Endothelial cell (in vitro differentiated cells): ENCODE results near the gene PHF10. TPM values are rescaled to one million over a fixed set of nuclear protein-coding genes. Genes with fewer than 3 reads are reported as not detected.

Source experiments
- DNase-seq: peaks from one replicate; pipeline ENCODE4 v3.0.0; 2021; ENCODE audit warnings: low spot score
- H3K27ac Mint-ChIP-seq: one replicate; pipeline ENCODE4 v1.8.0; 2021; ENCODE audit warnings: mixed read lengths, inconsistent platforms; ENCODE audit not compliant: unreplicated experiment
- H3K27me3 Mint-ChIP-seq: one replicate; pipeline ENCODE4 v1.8.0; 2021; ENCODE audit warnings: mild to moderate bottlenecking, moderate library complexity, mixed read lengths, inconsistent platforms; ENCODE audit not compliant: unreplicated experiment
- H3K36me3 Mint-ChIP-seq: one replicate; pipeline ENCODE4 v1.8.0; 2021; ENCODE audit warnings: mild to moderate bottlenecking, low read depth, mixed read lengths, inconsistent platforms; ENCODE audit not compliant: unreplicated experiment
- H3K4me1 Mint-ChIP-seq: one replicate; pipeline ENCODE4 v1.8.0; 2021; ENCODE audit warnings: mild to moderate bottlenecking, mixed read lengths, inconsistent platforms; ENCODE audit not compliant: unreplicated experiment
- H3K4me3 Mint-ChIP-seq: one replicate; pipeline ENCODE4 v1.8.0; 2021; ENCODE audit warnings: mild to moderate bottlenecking, mixed read lengths, inconsistent platforms; ENCODE audit not compliant: unreplicated experiment
- H3K9me3 Mint-ChIP-seq: one replicate; pipeline ENCODE4 v1.8.0; 2021; ENCODE audit warnings: mixed read lengths, inconsistent platforms; ENCODE audit not compliant: unreplicated experiment
- total RNA-seq: library from RNA; stranded (reverse); fragmentation: NEBNext Ultra II Directional; extraction: Animal tissue kit (Norgen Biotek cat#: 25700); gene quantifications from one replicate; pipeline ENCODE4 v1.2.1, GENCODE V29; 2021; ENCODE audit not compliant: unreplicated experiment
- TF ChIP-seq, protein P1 (sequence below): fragments of 200-600 bp; sonication (generic); IDR thresholded peaks from one replicate; pipeline ENCODE4 v1.5.0; 2021; ENCODE audit warnings: antibody characterized with exemption; ENCODE audit not compliant: unreplicated experiment

Gene PHF10
- total RNA-seq, 1 donor from 2014 or later, result 33.6 TPM

DNA sequence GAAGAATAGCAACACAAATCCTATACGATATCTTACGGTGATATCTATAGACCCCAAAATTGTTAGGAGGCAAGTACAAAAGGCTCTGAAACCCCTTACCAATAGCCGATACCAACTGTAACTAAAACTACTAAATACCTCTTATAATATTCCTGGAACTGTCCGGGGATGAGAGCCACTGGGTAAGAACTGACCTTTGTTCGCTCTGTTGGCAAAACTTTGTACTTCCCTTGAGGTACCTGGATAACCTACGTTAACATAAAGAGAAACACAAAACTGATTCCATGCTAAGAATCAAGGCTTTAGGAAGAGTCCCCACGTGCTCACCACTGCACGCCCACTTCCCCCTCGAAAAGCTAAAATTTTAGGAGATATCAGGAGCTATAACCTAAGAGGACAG is 9.7 kb downstream of the PHF10 start:
- no peaks in the 10 kb centered on the region for H3K27me3 Mint-ChIP-seq
- H3K36me3 Mint-ChIP-seq, result peaks cover 5% of the 10 kb centered on the region
- no peaks in the 10 kb centered on the region for H3K4me1 Mint-ChIP-seq
- TF ChIP-seq, protein P1, sequence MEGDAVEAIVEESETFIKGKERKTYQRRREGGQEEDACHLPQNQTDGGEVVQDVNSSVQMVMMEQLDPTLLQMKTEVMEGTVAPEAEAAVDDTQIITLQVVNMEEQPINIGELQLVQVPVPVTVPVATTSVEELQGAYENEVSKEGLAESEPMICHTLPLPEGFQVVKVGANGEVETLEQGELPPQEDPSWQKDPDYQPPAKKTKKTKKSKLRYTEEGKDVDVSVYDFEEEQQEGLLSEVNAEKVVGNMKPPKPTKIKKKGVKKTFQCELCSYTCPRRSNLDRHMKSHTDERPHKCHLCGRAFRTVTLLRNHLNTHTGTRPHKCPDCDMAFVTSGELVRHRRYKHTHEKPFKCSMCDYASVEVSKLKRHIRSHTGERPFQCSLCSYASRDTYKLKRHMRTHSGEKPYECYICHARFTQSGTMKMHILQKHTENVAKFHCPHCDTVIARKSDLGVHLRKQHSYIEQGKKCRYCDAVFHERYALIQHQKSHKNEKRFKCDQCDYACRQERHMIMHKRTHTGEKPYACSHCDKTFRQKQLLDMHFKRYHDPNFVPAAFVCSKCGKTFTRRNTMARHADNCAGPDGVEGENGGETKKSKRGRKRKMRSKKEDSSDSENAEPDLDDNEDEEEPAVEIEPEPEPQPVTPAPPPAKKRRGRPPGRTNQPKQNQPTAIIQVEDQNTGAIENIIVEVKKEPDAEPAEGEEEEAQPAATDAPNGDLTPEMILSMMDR, result no peak
- H3K9me3 Mint-ChIP-seq, result no peaks in the 10 kb centered on the region
- no peak overlapping the region for H3K4me3 Mint-ChIP-seq
- DNase-seq, result no peak
- H3K27ac Mint-ChIP-seq, result no peak overlapping the region

DNA sequence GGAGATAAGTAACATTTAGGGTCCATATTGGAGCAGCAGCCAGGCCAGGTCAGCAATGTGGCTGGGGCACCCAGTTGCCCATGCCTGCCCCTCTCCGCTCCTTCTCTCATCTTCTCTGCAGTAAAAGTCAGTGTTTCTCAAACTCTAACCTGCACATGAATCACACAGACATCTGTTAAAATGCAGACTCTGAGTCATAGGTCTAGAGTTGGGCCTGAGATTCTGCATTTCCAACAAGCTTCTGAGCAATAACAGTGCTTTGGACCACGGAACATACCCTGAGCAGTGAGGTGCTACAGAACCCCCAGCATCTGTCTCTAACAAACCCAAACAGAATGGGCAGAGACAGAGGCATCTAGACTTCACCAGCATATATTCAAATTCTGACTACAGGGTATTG is 10.1 kb downstream of the PHF10 start:
- no peaks in the 10 kb centered on the region for H3K27me3 Mint-ChIP-seq
- TF ChIP-seq, protein P1, result no peak
- no peak for DNase-seq
- no peaks in the 10 kb centered on the region for H3K9me3 Mint-ChIP-seq
- no peaks in the 10 kb centered on the region for H3K4me1 Mint-ChIP-seq
- H3K27ac Mint-ChIP-seq, result no peak overlapping the region
- no peak overlapping the region for H3K4me3 Mint-ChIP-seq
- peaks cover 5% of the 10 kb centered on the region for H3K36me3 Mint-ChIP-seq

DNA sequence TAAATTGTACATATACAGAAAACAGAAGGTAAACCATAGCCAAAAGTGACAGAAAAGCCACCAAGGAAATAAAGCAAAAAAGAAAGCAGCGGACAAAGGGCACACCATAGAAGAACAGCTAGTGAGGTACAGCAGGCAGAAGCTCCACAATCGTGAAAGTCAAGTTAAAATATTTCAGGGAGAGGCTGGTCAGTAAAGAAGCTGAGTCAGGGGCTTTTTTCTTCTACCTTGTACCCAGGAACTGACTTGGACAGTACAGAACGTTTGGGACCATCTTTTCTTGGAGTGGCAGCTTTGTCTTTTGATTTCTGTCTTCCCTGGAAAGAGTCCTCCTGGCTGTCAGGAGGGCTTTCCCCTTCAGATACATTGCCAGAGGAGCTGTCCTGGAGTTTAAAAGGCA is 14.3 kb downstream of the PHF10 start:
- Mint-ChIP-seq H3K9me3 (no peaks in the 10 kb centered on the region), H3K27ac (no peak overlapping the region), H3K27me3 (no peaks in the 10 kb centered on the region), H3K4me1 (no peaks in the 10 kb centered on the region), H3K36me3 (no peaks in the 10 kb centered on the region), H3K4me3 (no peak overlapping the region)
- DNase-seq, result no peak
- TF ChIP-seq, protein P1, result no peak

DNA sequence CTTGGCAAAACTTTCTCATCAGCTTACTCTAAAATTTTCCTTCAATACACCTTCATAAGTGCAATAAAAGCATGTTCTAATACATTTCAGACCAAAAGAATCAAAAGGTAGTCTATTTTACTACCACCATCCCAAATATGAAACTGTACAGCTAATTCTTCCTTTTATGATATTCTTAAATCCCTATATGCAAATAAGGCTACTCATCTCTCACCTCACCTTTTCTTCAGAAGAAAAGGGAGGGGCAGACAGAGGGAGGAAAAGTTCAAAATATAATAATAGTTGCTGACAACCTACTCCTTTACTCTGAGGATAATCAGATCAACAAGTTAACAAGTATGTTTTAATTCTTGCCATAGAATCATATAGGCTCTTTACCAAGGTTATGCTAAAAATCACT is 15.0 kb downstream of the PHF10 start:
- Mint-ChIP-seq H3K9me3 (no peaks in the 10 kb centered on the region), H3K4me3 (no peak overlapping the region), H3K27me3 (no peaks in the 10 kb centered on the region), H3K36me3 (no peaks in the 10 kb centered on the region), H3K27ac (no peak overlapping the region), H3K4me1 (peaks cover under 1% of the 10 kb centered on the region)
- DNase-seq, result no peak
- TF ChIP-seq, protein P1, result no peak

DNA sequence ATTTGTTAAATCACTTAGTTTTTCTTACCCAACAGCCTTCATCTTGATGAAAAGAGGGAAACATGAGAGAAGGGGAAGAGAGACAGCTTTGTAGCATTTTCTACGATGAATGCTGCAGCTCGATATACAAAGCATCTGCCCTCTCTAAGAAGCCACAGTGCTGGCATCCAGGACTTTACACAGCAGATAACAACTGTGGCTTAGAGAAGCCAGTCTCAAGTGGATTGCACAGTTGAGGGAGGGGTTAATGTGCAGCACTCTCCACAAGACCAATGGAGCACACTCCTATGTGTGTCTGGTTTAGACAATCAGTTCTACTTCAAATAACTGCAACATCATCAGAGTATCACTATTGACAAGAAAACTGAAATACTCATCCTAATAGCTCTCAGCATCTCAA is 16.5 kb downstream of the PHF10 start:
- Mint-ChIP-seq H3K4me1 (peaks cover 12% of the 10 kb centered on the region), H3K9me3 (no peaks in the 10 kb centered on the region), H3K27me3 (no peaks in the 10 kb centered on the region), H3K36me3 (no peaks in the 10 kb centered on the region), H3K27ac (no peak overlapping the region), H3K4me3 (no peak overlapping the region)
- TF ChIP-seq, protein P1, result no peak
- no peak for DNase-seq
